Hippocampal formation (tissue), 2 donors: ENCODE data around the gene DACH2.

Experiments
- DNase-seq, 2 donors: peaks; one replicate each; lab custom pipeline; 2025; lab: John Stamatoyannopoulos, UW

The DACH2 gene

GRCh38 chrX:86806786-86807185 lies 658.5 kb downstream of the DACH2 start:
- DNase-seq, result no peak

- no peak for DNase-seq
Observed at GRCh38 chrX:86809651-86810050, 661.4 kb downstream of the DACH2 start.

GRCh38 chrX:86829786-86830185 lies 681.5 kb downstream of the DACH2 start:
- no peak for DNase-seq

GRCh38 chrX:86830685-86831084 lies 682.4 kb downstream of the DACH2 start:
- DNase-seq, result no peak

- no peak for DNase-seq
Observed at GRCh38 chrX:86845101-86845500, 696.9 kb downstream of the DACH2 start.
